Measurements from ENCODE around the gene KRT17. TPM values are rescaled to one million over a fixed set of nuclear protein-coding genes. Genes with fewer than 3 reads are reported as not detected.

Gene KRT17
- total RNA-seq, 1 donor from 2014 or later: 2.1 TPM

GRCh38 chr17:41575336-41575735, 49.0 kb downstream of the KRT17 start:
- H3K4me1 ChIP-seq (ENCODE audit: control insufficient read depth in 3 of 3, insufficient read depth in 3 of 3, low read length in 3 of 3): no peaks in the 10 kb centered on the region
- H3K4me3 ChIP-seq (ENCODE audit: low read length in 3 of 3): no peak overlapping the region
- H3K9ac ChIP-seq (ENCODE audit: low read depth in 1 of 3, low read length in 3 of 3): no peak overlapping the region
- H3K36me3 ChIP-seq (ENCODE audit: control insufficient read depth in 3 of 3, insufficient read depth in 3 of 3, low read length in 3 of 3): no peaks in the 10 kb centered on the region
- no peak overlapping the region for H3K27ac ChIP-seq (ENCODE audit: low read depth, low read length)
- peaks cover 33 to 58% (median 39%) of the 10 kb centered on the region in 3 donors for H3K27me3 ChIP-seq (ENCODE audit: control insufficient read depth in 3 of 3, insufficient read depth in 3 of 3, low read length in 3 of 3)
- no peaks in the 10 kb centered on the region for H3K9me3 ChIP-seq (ENCODE audit: control insufficient read depth in 3 of 3, low read length in 3 of 3)

GRCh38 chr17:41571561-41572434, 52.6 kb downstream of the KRT17 start, which contains the start of gene KRT9:
Gene KRT9 (minus strand): TSS chr17:41572059. CDS start chr17:41571992, 67 bp downstream.
- no peaks in the 10 kb centered on the region for H3K36me3 ChIP-seq (ENCODE audit: control insufficient read depth in 3 of 3, insufficient read depth in 3 of 3, low read length in 3 of 3)
- H3K27me3 ChIP-seq (ENCODE audit: control insufficient read depth in 3 of 3, insufficient read depth in 3 of 3, low read length in 3 of 3): peaks cover 19 to 28% (median 27%) of the 10 kb centered on the region in 3 donors
- no peak within 1 kb of the TSS for H3K27ac ChIP-seq (ENCODE audit: low read depth, low read length)
- H3K9ac ChIP-seq (ENCODE audit: low read depth in 1 of 3, low read length in 3 of 3): no peak within 1 kb of the TSS
- no peaks in the 10 kb centered on the region for H3K9me3 ChIP-seq (ENCODE audit: control insufficient read depth in 3 of 3, low read length in 3 of 3)
- no peaks in the 10 kb centered on the region for H3K4me1 ChIP-seq (ENCODE audit: control insufficient read depth in 3 of 3, insufficient read depth in 3 of 3, low read length in 3 of 3)
- H3K4me3 ChIP-seq (ENCODE audit: low read length in 3 of 3): no peak within 1 kb of the TSS

Other genes starting within 250 kb of the KRT17 start
- not detected for gene KRT34, start 242.3 kb downstream of the KRT17 start, total RNA-seq
- 3.1 TPM for gene KRT31, start 227.0 kb downstream of the KRT17 start, total RNA-seq
- gene KRT37, start 200.0 kb downstream of the KRT17 start, total RNA-seq: not detected
- not detected for gene KRT38, start 183.6 kb downstream of the KRT17 start, total RNA-seq
- not detected for gene KRT32, start 157.2 kb downstream of the KRT17 start, total RNA-seq
- gene KRT35, start 143.4 kb downstream of the KRT17 start, total RNA-seq: not detected
- not detected for gene KRT36, start 134.7 kb downstream of the KRT17 start, total RNA-seq
- not detected for gene KRT13, start 119.0 kb downstream of the KRT17 start, total RNA-seq
- gene KRT15, start 105.7 kb downstream of the KRT17 start, total RNA-seq: not detected
- not detected for gene KRT19, start 96.3 kb downstream of the KRT17 start, total RNA-seq
- not detected for gene KRT9, start 52.5 kb downstream of the KRT17 start, total RNA-seq
- gene KRT14, start 37.7 kb downstream of the KRT17 start, total RNA-seq: 1.0 TPM
- 0.52 TPM for gene KRT16, start 11.8 kb downstream of the KRT17 start, total RNA-seq
- 100 TPM for gene EIF1, start 64.3 kb upstream of the KRT17 start, total RNA-seq
- not detected for gene GAST, start 87.8 kb upstream of the KRT17 start, total RNA-seq
- not detected for gene HAP1, start 110.1 kb upstream of the KRT17 start, total RNA-seq
- gene JUP, start 162.1 kb upstream of the KRT17 start, total RNA-seq: 24.5 TPM
- 31.8 TPM for gene P3H4, start 187.4 kb upstream of the KRT17 start, total RNA-seq
- 76.2 TPM for gene FKBP10, start 188.4 kb upstream of the KRT17 start, total RNA-seq
- gene NT5C3B, start 211.7 kb upstream of the KRT17 start, total RNA-seq: 32.4 TPM
- not detected for gene KLHL10, start 213.2 kb upstream of the KRT17 start, total RNA-seq
- gene KLHL11, start 240.8 kb upstream of the KRT17 start, total RNA-seq: 19.3 TPM